CD14-positive monocyte (primary cell): Measurements from ENCODE around the gene COL21A1. TPM values are rescaled to one million over a fixed set of nuclear protein-coding genes. Genes with fewer than 3 reads are reported as not detected.

Source experiments
- DNase-seq, 3 donors: peaks; one replicate each; pipeline ENCODE4 v3.0.0-alpha.2; 2011 to 2022
- H2AFZ ChIP-seq: 2 replicates; pipeline ENCODE4 v1.6.0; 2012; ENCODE audit warnings: mild to moderate bottlenecking, low read depth, low read length, inconsistent platforms; ENCODE audit not compliant: insufficient read depth, poor library complexity, severe bottlenecking
- H3K27ac ChIP-seq, 2 donors: 1 replicate in 1 of 2; 2 replicates in 1 of 2; pipeline ENCODE4 v1.5.1; 2012 to 2013; ENCODE audit warnings: low read length in 2 of 2, control low read depth in 1 of 2, inconsistent platforms in 1 of 2, low read depth in 1 of 2, mild to moderate bottlenecking in 1 of 2
- H3K27me3 ChIP-seq, 2 donors: one replicate each; pipeline versions ENCODE4 v1.6.0 to v1.6.1; 2011 to 2013; ENCODE audit warnings: low read length in 2 of 2; ENCODE audit not compliant: control insufficient read depth in 2 of 2, insufficient read depth in 2 of 2
- H3K36me3 ChIP-seq, 2 donors: replicated peaks in 1 of 2; 1 replicate in 1 of 2; 2 replicates in 1 of 2; pipeline versions ENCODE4 v1.5.1 to v1.6.1; 2012 to 2013; ENCODE audit warnings: low read length in 2 of 2, control low read depth in 1 of 2, inconsistent platforms in 1 of 2, mild to moderate bottlenecking in 1 of 2; ENCODE audit not compliant: insufficient read depth in 2 of 2, control insufficient read depth in 1 of 2
- H3K4me1 ChIP-seq, 2 donors: 1 replicate in 1 of 2; 2 replicates in 1 of 2; pipeline versions ENCODE4 v1.5.1 to v1.6.1; 2012 to 2013; ENCODE audit warnings: low read length in 2 of 2, control low read depth in 1 of 2, inconsistent platforms in 1 of 2, mild to moderate bottlenecking in 1 of 2, moderate library complexity in 1 of 2; ENCODE audit not compliant: insufficient read depth in 2 of 2, control insufficient read depth in 1 of 2
- H3K4me2 ChIP-seq: replicated peaks from 2 replicates; pipeline ENCODE3; 2012; ENCODE audit warnings: low read length, moderate library complexity, mild to moderate bottlenecking; ENCODE audit not compliant: poor library complexity, severe bottlenecking; ENCODE audit errors: extremely low read depth
- H3K4me3 ChIP-seq, 3 experiments: fragments of 200-600 bp in 1 of 3; sonication (generic) in 1 of 3; replicated peaks in 1 of 3; 1 replicate in 2 of 3; 2 replicates in 1 of 3; pipeline ENCODE4 v1.5.1; 2011 to 2013; ENCODE audit warnings: low read length in 3 of 3, mild to moderate bottlenecking in 3 of 3, control low read depth in 2 of 3, low read depth in 2 of 3, inconsistent platforms in 1 of 3, moderate library complexity in 1 of 3
- H3K79me2 ChIP-seq: 2 replicates; pipeline ENCODE4 v1.6.0; 2012; ENCODE audit warnings: mild to moderate bottlenecking, control low read depth, inconsistent platforms, low read length, moderate library complexity; ENCODE audit not compliant: insufficient read depth
- H3K9ac ChIP-seq: 2 replicates; pipeline ENCODE4 v1.6.0; 2017; ENCODE audit warnings: low read length, mild to moderate bottlenecking; ENCODE audit not compliant: insufficient read depth, poor library complexity, severe bottlenecking
- H3K9me3 ChIP-seq, 2 donors: replicated peaks in 1 of 2; 1 replicate in 1 of 2; 2 replicates in 1 of 2; pipeline versions ENCODE4 v1.5.1 to v1.6.1; 2012 to 2013; ENCODE audit warnings: low read length in 2 of 2, control low read depth in 1 of 2; ENCODE audit not compliant: control insufficient read depth in 1 of 2, insufficient read depth in 1 of 2
- H4K20me1 ChIP-seq: 2 replicates; pipeline ENCODE4 v1.6.0; 2012; ENCODE audit warnings: mild to moderate bottlenecking, low read length, control low read depth, moderate library complexity; ENCODE audit not compliant: insufficient read depth
- H3K27ac Mint-ChIP-seq, 7 donors: one replicate each; pipeline ENCODE4 v1.8.0; 2020; ENCODE audit warnings: mild to moderate bottlenecking in 7 of 7, mixed read lengths in 7 of 7, moderate library complexity in 6 of 7, inconsistent platforms in 2 of 7
- H3K27me3 Mint-ChIP-seq, 3 donors: one replicate each; pipeline ENCODE4 v1.8.0; 2021 to 2022; ENCODE audit warnings: low read depth in 3 of 3, mild to moderate bottlenecking in 3 of 3, mixed read lengths in 3 of 3, moderate library complexity in 3 of 3, inconsistent platforms in 1 of 3
- H3K36me3 Mint-ChIP-seq, 2 donors: one replicate each; pipeline ENCODE4 v1.8.0; 2020; ENCODE audit warnings: mixed read lengths in 2 of 2, inconsistent platforms in 1 of 2, mild to moderate bottlenecking in 1 of 2
- H3K4me1 Mint-ChIP-seq: one replicate; pipeline ENCODE4 v1.8.0; 2020; ENCODE audit warnings: mild to moderate bottlenecking, mixed read lengths
- H3K4me3 Mint-ChIP-seq, 2 donors: one replicate each; pipeline ENCODE4 v1.8.0; 2020; ENCODE audit warnings: mild to moderate bottlenecking in 2 of 2, mixed read lengths in 2 of 2, moderate library complexity in 1 of 2
- H3K9me3 Mint-ChIP-seq, 7 donors: one replicate each; pipeline ENCODE4 v1.8.0; 2020 to 2022; ENCODE audit warnings: mixed read lengths in 7 of 7, mild to moderate bottlenecking in 6 of 7, moderate library complexity in 6 of 7, inconsistent platforms in 2 of 7
- WGBS: methylation state at CpG from one replicate; pipeline ENCODE4 v1.1.5; 2013; ENCODE audit warnings: missing lambda C conversion rate; ENCODE audit not compliant: insufficient coverage; 5-methylcytosine and 5-hydroxymethylcytosine counted together
- intact Hi-C, 2 donors: fragments of 100-400 bp; cut with micrococcal nuclease; formaldehyde crosslinking; loops; one replicate each; pipeline versions ENCODE4 v1.15.0 to v1.15.1; 2023
- polyA plus RNA-seq, 3 donors: library from polyadenylated mRNA; depleted of rRNA in 1 of 3; unstranded in 2 of 3; stranded (reverse) in 1 of 3; fragments of 300-500 nt in 2 of 3; fragments of >200 nt in 1 of 3; fragmentation: Illumina TruSeq in 2 of 3; gene quantifications; 1 replicate in 2 of 3; 2 replicates in 1 of 3; pipeline ENCODE4 v1.2.3, GENCODE V29; 2012 to 2021
- TF ChIP-seq, protein P1 (sequence below): fragments of 200-600 bp; IDR thresholded peaks from one replicate; pipeline ENCODE4 v1.8.0; 2022; ENCODE audit warnings: antibody characterized with exemption, mild to moderate bottlenecking

COL21A1 gene
- polyA plus RNA-seq, 3 donors: 0.03 TPM; not detected in 2

DNA sequence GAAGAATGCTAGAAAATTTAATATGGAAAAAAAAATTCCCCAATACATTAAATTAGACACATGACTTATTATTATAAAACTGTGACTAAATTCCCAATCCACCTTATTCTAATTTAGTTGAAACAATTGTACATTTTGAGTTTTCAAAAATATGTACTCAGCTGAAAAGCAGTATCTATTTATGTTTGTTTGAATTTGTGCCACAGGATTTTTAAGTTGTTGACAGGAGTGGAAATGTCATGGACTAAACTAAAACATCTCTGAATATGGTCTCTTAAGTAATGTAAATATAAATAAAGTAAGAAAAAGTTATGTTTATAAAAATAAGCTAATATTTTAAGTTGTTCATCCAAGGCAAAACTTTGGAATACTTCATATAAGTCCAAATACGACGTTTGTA is 86.9 kb downstream of the COL21A1 start:
- H3K9me3 Mint-ChIP-seq: peaks cover 0 to 13% (median 0%) of the 10 kb centered on the region in 7 donors
- peaks cover 2 to 3% (median 2%) of the 10 kb centered on the region in 3 donors for H3K27me3 Mint-ChIP-seq
- H3K4me1 Mint-ChIP-seq: no peaks in the 10 kb centered on the region
- intact Hi-C loops: no loop called here
- Histone ChIP-seq H3K79me2 (no peaks in the 10 kb centered on the region), H3K36me3 (no peaks in the 10 kb centered on the region), H3K4me3 (no peak overlapping the region), H3K27ac (no peak overlapping the region), H3K4me1 (no peaks in the 10 kb centered on the region), H3K27me3 (no peaks in the 10 kb centered on the region), H4K20me1 (no peaks in the 10 kb centered on the region), H3K9ac (no peak overlapping the region), H2AFZ (no peak overlapping the region), H3K4me2 (no peak overlapping the region), H3K9me3 (no peaks in the 10 kb centered on the region)
- no peaks in the 10 kb centered on the region for H3K36me3 Mint-ChIP-seq
- H3K4me3 Mint-ChIP-seq: no peak overlapping the region
- WGBS: 100% methylated on average over 2 of the region's 2 CpGs
- TF ChIP-seq, protein P1, sequence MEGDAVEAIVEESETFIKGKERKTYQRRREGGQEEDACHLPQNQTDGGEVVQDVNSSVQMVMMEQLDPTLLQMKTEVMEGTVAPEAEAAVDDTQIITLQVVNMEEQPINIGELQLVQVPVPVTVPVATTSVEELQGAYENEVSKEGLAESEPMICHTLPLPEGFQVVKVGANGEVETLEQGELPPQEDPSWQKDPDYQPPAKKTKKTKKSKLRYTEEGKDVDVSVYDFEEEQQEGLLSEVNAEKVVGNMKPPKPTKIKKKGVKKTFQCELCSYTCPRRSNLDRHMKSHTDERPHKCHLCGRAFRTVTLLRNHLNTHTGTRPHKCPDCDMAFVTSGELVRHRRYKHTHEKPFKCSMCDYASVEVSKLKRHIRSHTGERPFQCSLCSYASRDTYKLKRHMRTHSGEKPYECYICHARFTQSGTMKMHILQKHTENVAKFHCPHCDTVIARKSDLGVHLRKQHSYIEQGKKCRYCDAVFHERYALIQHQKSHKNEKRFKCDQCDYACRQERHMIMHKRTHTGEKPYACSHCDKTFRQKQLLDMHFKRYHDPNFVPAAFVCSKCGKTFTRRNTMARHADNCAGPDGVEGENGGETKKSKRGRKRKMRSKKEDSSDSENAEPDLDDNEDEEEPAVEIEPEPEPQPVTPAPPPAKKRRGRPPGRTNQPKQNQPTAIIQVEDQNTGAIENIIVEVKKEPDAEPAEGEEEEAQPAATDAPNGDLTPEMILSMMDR: no peak
- no peak overlapping the region for H3K27ac Mint-ChIP-seq
- no peak for DNase-seq

DNA sequence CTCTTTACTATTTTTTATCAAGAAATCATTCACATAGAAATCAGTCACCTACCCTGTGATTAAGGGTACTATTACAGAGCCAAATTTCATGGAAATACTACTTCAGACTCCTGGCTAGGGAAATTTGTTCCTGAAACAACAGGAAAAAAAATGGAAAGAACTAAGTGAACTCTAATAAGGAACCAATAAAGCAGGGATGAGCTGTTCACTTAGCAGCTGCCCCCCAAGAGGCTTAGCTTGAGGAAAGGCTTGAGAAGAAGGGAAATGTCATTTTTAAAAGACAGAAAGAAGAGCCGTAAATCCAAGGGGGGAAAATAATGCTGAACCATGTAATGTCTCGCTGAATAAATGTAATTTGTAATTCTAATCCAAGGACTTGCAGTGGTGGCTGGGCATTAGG is 88.8 kb downstream of the COL21A1 start:
- peaks cover 5 to 8% of the 10 kb centered on the region in 2 donors for H3K9me3 ChIP-seq
- no peak for DNase-seq
- H3K4me2 ChIP-seq: no peak overlapping the region
- H2AFZ ChIP-seq: no peak overlapping the region
- no peaks in the 10 kb centered on the region for H3K27me3 ChIP-seq
- peaks cover 2 to 3% (median 2%) of the 10 kb centered on the region in 3 donors for H3K27me3 Mint-ChIP-seq
- H3K27ac Mint-ChIP-seq: no peak overlapping the region
- no peak overlapping the region for H3K4me3 Mint-ChIP-seq
- 100% methylated on average over 2 of the region's 2 CpGs for WGBS
- H3K9ac ChIP-seq: no peak overlapping the region
- H3K4me3 ChIP-seq: no peak overlapping the region
- no peaks in the 10 kb centered on the region for H3K4me1 ChIP-seq
- H3K4me1 Mint-ChIP-seq: no peaks in the 10 kb centered on the region
- no peaks in the 10 kb centered on the region for H3K79me2 ChIP-seq
- H3K36me3 ChIP-seq: no peaks in the 10 kb centered on the region
- H3K27ac ChIP-seq: no peak overlapping the region
- TF ChIP-seq, protein P1: no peak
- no peaks in the 10 kb centered on the region for H4K20me1 ChIP-seq
- intact Hi-C loops: no loop called here
- H3K9me3 Mint-ChIP-seq: peaks cover 0 to 15% (median 5%) of the 10 kb centered on the region in 7 donors
- no peaks in the 10 kb centered on the region for H3K36me3 Mint-ChIP-seq
